ENCODE measurements around the gene RNF157.

RNF157 gene

GRCh38 chr17:76131051-76131691 is 109.1 kb downstream of the RNF157 start:
- no peak for TF ChIP-seq GATA1 (IDR thresholded peaks at IDR 0.05; ENCODE audit: low read depth, low read length)
- no peak for TF ChIP-seq POLR2A (IDR thresholded peaks at IDR 0.05; ENCODE audit: low read length)
- DNase-seq = no peak

DNA sequence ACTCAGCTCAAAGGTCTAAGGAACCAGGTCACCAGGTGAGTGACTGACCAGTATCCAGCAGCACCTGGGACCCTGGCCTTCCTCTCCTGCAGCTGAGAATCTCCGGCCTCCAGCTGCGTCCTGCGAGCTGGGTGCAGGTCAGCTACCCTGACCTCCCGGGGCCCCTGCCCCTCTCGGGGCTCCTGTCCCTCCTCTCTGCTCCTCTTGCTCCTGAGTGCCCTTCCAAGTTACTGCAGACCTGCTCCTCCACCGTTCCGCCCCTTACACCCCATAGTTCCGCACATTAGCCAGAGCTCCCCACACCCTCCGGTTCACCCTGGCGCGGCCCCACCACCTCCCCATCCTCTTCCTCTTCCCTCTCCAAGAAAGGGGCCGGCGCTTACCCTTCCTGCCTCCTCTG is 109.8 kb downstream of the RNF157 start:
- TF ChIP-seq POLR2A (IDR thresholded peaks at IDR 0.05; ENCODE audit: low read length) (no peak), GATA1 (IDR thresholded peaks at IDR 0.05; ENCODE audit: low read depth, low read length) (no peak)
- DNase-seq = no peak

GRCh38 chr17:76125922-76126321 is 114.4 kb downstream of the RNF157 start:
- TF ChIP-seq GATA1 (IDR thresholded peaks at IDR 0.05; ENCODE audit: low read depth, low read length) = no peak
- TF ChIP-seq POLR2A (IDR thresholded peaks at IDR 0.05; ENCODE audit: low read length) = no peak

GRCh38 chr17:76125391-76125675 is 115.0 kb downstream of the RNF157 start:
- no peak for DNase-seq
- no peak for TF ChIP-seq GATA1 (IDR thresholded peaks at IDR 0.05; ENCODE audit: low read depth, low read length)
- no peak for TF ChIP-seq POLR2A (IDR thresholded peaks at IDR 0.05; ENCODE audit: low read length)

More at GRCh38 chr17:76125922-76126321, 114.4 kb downstream of the RNF157 start:
- DNase-seq = no peak

DNA sequence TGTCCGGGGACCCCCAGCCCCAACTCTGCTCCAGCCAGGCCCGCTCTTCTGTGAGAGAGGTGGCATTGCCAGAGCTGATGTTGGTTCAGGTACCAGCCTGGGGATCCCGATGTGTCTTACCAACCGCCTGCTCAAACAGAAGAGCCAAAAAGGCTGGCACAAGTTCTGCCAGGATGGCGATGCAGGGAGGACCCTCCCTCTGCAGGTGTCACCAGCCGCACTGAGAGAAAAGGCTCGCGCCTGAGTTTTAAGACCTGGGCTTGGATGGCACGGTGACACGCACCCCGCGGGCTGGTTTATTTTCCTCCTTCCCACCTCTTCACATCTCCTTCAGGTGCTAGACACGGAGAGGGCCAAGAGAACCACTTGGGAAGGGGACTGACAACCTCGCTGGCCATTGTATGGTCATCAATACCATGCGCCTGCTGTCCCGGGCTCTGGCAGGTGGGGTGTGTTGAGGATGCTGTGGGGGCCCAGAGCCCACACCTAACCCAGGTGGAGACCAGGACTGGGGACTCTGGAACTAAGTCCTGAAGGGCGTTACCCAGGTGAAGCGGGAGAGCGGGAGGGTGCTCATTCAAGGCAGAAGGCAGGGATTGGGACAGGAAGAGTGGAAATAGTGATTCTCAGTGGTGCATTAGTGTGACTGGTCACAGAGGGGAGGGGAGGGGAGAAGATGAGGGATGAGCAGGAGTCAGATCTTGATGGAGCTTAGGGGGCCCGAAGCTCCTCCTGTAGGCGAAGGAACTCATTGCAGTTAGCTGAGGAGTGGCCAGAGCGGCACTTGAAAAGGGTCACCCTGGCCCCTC is 115.5 kb downstream of the RNF157 start:
- DNase-seq = peak; percentile 37 to 44
- TF ChIP-seq GATA1 (IDR thresholded peaks at IDR 0.05; ENCODE audit: low read depth, low read length) (no peak), POLR2A (IDR thresholded peaks at IDR 0.05; ENCODE audit: low read length) (no peak)

DNA sequence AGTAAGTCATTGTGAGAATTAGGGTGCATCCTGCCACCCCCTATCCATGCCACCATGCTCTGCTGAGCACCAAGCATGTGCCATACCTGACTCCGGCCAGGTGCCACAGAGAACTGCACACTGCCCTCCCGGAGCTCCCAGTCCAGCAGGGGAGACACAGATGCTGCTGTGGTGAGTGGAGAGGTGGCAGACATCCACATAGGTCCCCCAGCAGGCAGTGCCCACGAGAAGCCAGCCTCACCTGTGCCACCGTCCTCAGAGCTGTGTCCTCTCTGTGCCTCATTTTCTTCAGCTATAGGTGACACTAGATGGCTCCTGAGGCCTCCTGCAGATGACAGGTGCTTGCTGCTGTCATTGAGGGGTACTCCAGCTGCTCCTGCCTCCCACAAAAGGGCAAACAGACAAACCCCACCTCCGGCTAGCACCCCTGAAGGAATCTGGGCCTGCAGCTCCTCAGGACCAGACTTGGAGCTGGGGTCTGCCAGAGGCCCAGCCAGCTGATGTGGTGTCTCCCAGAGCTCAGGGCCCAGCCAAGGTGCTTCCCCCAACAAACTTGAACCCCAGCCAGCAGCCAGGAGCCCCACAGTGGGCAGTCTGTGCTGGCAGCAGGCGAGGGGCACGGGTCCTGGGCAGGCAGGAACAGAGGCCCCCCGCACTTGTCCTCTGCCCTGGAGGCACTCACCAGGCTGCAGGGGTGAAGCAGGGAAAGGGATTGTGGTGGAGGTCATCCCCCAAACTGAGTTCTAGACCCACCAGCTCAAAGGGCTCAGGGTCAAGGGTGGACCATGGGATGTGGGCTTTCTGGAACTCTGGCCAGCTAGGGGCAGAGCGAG is 116.3 kb downstream of the RNF157 start:
- DNase-seq = no peak
- TF ChIP-seq POLR2A (IDR thresholded peaks at IDR 0.05; ENCODE audit: low read length) (no peak), GATA1 (IDR thresholded peaks at IDR 0.05; ENCODE audit: low read depth, low read length) (no peak)

GRCh38 chr17:76123191-76123499 is 117.1 kb downstream of the RNF157 start:
- TF ChIP-seq GATA1 (IDR thresholded peaks at IDR 0.05; ENCODE audit: low read depth, low read length) = no peak
- TF ChIP-seq POLR2A (IDR thresholded peaks at IDR 0.05; ENCODE audit: low read length) = no peak

GRCh38 chr17:76122431-76123190 is 117.7 kb downstream of the RNF157 start:
- DNase-seq = no peak
- TF ChIP-seq GATA1 (IDR thresholded peaks at IDR 0.05; ENCODE audit: low read depth, low read length) = no peak
- no peak for TF ChIP-seq POLR2A (IDR thresholded peaks at IDR 0.05; ENCODE audit: low read length)

More at GRCh38 chr17:76123191-76123499, 117.1 kb downstream of the RNF157 start:
- DNase-seq = no peak

GRCh38 chr17:76121932-76122430 is 118.3 kb downstream of the RNF157 start:
- TF ChIP-seq GATA1 (IDR thresholded peaks at IDR 0.05; ENCODE audit: low read depth, low read length) (no peak), POLR2A (IDR thresholded peaks at IDR 0.05; ENCODE audit: low read length) (no peak)
- DNase-seq = peak; percentile 21 to 43

DNA sequence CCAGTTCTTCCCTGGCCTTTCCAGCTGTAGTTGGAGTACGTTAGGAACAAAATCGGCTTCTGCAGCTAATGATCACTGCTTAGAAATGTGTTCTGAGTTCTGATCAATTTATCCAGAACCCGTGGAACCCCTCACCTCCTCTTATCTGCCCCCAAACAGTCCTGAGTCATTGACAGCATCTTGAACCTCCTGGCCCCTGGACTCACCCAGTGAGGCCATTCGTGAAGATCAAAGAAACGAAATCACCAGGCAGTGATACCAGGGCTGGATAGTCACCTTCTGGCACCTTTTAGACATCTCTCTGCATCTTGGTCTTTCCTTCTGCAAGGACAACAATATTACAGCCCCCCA is 119.7 kb downstream of the RNF157 start:
- TF ChIP-seq POLR2A (IDR thresholded peaks at IDR 0.05; ENCODE audit: low read length) (no peak), GATA1 (IDR thresholded peaks at IDR 0.05; ENCODE audit: low read depth, low read length) (no peak)

DNA sequence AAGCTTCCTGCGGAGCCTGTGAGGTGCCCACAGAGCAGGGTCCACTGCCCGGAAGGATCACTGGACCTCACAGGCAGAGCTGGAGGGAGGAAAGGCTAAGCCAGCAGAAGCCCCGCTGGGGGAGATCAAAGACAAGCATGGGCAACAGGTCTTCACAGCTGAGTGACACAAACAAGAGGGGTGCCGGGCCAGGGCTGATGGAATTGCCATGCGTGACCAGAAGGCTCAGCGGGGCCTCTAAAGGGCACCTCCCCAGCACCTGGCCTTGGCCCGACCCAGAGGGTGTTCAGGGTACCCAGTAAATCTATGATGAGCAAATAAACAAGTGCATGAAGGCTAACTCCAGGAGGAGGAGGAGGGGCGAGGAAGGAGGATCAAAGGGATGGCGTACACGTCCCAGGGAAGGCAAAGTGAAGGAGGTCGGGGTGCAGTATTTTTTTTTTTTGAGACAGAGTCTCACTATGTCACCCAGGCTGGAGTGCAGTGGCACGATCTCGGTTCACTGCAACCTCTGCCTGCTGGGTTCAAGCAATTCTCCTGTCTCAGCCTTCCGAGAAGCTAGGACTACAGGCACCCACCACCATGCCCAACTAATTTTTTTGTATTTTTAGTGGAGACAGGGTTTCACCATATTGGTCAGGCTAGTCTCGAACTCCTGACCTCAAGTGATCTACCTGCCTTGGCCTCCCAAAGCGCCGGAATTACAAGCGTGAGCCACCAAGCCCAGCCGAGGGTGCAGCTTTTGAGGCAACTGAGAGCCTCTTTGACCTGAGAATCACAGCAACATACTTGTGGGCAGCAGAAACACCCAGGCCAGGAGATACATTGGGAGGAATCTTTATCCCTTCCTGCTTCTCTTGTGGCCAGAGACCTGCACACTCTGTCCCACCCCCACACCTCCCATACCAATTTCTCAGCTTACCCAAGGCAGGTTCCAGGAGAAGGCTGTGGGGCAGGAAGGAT is 120.6 kb downstream of the RNF157 start:
- TF ChIP-seq GATA1 (IDR thresholded peaks at IDR 0.05; ENCODE audit: low read depth, low read length) (no peak), POLR2A (IDR thresholded peaks at IDR 0.05; ENCODE audit: low read length) (no peak)
- DNase-seq = no peak

More for the DNA sequence above, 119.7 kb downstream of the RNF157 start:
- peak in 1 of 2 experiments; percentile 36 for DNase-seq

GRCh38 chr17:76115138-76115754 is 125.0 kb downstream of the RNF157 start:
- no peak for TF ChIP-seq POLR2A (IDR thresholded peaks at IDR 0.05; ENCODE audit: low read length)
- no peak for TF ChIP-seq GATA1 (IDR thresholded peaks at IDR 0.05; ENCODE audit: low read depth, low read length)
- no peak for DNase-seq
